Fibroblast of the conjunctiva (primary cell): Measurements from ENCODE around the gene SIL1.
"Not testable (repeated sequence)": the region's sequence is repeated elsewhere in the genome, so short reads cannot be mapped to it uniquely, and the experiment has no call there.

Experiments used
- DNase-seq: peaks from one replicate; pipeline ENCODE4 v3.0.0-alpha.2; 2010; ENCODE audit warnings: low read depth

The SIL1 gene

DNA sequence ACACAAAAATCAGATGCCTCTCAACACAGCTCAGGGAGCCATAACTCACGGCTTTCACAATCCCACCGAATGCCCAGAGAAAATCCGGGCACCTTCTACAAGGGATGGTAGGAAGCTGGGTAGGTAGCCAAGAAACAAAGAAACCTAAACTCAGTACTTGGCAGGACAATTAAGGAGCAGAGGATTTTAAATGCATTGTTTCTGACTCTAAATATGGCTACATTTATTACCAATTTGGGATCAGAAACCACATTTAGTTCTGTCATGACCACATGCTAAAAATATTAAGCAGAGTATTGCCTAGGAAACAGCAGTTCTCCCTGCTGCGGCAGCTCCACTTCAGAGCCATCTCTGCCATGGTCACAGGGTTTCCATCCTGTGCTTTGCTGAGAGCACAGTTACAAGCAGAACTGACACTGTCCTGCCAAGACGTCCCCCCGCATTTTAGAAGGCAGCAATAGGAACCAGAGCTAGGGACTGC lies 57.5 kb downstream of the SIL1 start:
- no peak for DNase-seq

GRCh38 chr5:139138809-139139208 lies 59.4 kb downstream of the SIL1 start:
- DNase-seq, result no peak

- no peak for DNase-seq
Measured at GRCh38 chr5:139138109-139138508, 60.1 kb downstream of the SIL1 start.

DNA sequence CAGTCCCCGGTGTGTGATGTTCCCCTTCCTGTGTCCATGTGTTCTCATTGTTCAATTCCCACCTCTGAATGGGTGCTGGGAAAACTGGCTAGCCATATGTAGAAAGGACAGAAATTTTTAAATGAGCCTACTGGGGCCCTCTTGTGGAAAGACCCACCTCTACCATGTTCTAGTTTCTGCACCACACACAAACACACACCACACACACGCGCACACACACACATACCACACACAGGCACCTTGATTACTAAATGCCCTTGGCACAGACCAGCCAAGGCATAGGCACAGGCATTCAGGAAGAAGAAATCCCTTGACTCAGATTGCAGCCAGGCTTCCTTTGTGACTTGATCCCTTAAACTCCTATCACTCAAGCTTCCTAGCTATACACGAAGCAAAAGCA lies 60.5 kb downstream of the SIL1 start:
- no peak for DNase-seq

- DNase-seq, result no peak
Measured at GRCh38 chr5:139134906-139135305, 63.3 kb downstream of the SIL1 start.

DNA sequence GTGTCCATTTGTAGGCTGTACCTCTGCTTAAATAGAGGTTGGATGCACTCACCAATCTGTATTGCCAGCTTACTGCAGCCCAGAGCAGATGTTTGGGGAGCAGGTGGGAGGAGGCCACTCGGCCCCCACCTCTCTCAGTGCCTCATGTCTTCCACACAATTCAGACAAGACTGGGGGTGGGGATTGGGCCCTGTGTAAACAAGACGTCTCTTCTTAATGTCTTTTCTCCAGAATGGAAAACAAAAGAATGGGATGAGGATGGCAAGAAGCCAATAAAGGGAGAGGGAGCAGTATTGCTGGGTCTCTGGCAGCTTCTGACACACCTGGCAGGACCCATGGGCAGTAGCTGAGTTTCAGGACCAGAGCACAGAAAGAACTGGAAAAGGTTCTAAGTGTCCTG lies 64.9 kb downstream of the SIL1 start:
- DNase-seq, result no peak

DNA sequence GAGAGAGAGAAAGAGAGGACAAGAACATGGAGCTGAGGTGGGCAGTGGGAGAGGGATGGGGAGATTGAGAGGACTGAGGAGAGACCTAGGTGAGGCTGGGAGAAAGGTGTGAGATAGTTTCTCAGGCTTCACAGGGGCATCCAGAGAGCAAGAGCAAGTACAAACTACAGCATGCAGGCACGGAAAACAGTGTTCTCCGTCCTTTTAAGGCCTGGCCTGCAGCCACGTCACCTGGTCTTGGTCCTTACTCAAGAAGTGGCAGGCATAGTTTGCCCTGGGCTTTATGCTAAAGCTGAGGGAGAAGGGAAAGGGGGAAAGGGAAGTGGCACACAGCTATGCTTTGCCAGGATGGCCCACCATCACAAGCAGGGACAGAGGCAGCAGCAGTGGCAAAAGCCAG lies 65.7 kb downstream of the SIL1 start:
- DNase-seq, result no peak

DNA sequence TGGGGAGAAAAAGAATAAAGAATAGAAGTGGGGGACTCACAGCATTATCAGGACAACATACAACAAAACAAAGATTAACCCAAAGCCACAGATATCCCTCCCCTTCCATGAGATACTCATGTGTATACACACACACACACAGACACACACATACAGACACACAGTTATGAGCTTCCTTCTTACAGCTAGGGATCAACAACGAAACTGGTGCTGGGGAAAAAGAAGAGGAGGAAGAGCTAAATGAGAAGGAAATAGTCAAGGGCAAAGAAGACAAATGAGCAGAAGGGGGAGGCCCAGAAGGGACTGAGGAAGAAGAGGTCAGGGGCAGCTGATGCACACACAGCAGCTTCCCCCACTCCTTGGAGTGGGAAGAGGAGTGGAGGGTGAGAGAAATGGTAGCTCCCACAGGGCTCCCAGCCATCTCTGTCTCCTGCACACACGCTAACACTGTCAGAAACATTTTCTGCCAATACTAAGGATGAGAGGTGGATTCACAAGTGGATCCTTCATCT lies 66.2 kb downstream of the SIL1 start:
- no peak for DNase-seq

GRCh38 chr5:139131465-139131864 lies 66.7 kb downstream of the SIL1 start:
- no peak for DNase-seq

DNA sequence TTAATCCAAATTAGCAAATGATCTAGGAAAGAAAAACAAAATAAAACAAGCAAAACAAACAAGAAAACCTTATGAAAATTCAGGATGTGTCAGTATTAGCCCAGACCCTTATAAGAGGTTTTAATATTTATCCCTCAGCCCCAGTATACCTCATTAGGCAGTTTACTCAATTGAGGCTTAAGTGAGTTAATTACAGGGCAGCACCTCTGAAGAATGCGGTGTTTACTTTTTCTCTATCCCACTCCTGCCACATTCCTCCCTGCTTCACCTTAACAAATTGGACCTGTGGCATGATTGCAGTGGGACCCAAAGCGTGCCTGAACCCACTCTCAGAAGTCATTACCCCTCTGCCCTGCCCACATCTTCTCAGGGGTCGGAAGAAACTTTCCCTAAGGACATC lies 67.1 kb downstream of the SIL1 start:
- no peak for DNase-seq

DNA sequence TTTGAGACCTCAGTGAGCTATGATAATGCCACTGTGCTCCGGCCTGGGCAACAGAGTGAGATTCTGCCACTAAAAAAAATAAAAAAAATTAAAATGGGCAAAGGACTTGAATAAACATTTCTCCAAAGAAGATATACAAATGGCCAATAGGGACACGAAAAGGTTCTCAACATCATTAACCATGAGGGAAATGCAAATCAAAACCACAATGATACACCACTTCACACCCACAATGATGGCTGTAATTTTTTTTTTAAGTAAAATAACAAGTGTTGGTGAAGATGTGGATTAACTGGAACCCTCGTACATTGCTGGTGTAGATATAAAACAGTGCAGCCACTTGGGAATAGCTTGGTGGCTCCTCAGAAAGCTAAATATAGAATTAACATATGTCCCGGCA lies 68.0 kb downstream of the SIL1 start:
- no peak for DNase-seq

DNA sequence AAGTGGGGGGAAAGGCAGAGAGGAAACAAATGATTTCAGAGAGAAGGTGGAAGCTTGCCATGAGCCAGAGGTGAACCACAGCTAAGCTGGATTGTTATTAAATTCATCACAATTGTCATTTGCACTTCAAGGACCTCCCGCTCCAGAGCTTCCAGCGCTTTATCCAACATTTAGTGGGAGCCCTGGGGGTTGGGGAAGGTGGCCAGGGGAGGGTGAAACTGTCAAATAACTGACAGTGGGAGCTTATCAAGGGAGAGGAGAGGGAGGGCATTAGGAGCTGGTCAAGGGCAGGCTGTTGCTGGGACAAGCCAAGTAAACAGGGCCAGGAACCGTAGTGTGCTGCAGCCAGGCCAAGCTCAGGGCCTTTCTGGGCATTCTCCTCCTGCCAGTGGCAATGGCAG lies 71.5 kb downstream of the SIL1 start:
- no peak for DNase-seq

- no peak for DNase-seq
Measured at GRCh38 chr5:139125991-139126390, 72.2 kb downstream of the SIL1 start.

DNA sequence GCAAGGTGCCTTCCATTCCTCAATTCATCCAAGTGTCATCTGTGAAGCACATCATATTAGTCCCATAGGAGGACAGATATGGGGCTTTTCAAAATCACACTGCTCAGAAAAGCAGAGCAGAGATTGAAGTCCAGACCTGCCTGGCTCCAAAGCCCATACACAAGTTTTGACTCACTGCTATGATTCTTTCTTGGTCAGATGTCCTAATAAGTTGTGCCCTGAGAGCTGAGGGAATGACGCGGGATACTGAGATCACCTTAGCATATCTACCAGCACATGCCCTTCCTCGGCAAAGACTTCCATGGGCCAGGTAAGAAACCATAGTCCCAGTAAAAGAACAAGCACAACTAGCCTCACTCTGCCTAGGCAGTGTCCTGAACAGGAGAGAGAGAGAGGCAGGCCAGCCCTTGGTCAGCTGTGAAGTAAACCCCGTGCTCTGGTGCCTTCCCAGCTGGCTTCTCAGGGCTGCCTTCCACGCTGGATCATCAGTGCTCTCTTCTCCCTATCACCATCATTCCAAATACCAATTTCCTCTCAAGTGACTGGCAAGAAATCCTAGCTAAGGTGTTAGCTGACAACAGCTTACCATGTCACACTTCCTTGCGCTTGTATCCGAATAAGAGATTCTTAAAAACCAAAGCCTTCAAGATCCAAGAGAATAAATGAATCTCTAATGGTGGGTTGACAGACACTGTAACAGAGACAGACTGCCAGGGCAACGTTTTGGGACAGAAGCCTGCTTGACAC lies 73.2 kb downstream of the SIL1 start:
- DNase-seq, result no peak

GRCh38 chr5:139121120-139121519 lies 77.0 kb downstream of the SIL1 start:
- DNase-seq, result no peak

GRCh38 chr5:139120521-139120920 lies 77.6 kb downstream of the SIL1 start:
- DNase-seq, result no peak

- no peak for DNase-seq
Measured at GRCh38 chr5:139118804-139119203, 79.4 kb downstream of the SIL1 start.

DNA sequence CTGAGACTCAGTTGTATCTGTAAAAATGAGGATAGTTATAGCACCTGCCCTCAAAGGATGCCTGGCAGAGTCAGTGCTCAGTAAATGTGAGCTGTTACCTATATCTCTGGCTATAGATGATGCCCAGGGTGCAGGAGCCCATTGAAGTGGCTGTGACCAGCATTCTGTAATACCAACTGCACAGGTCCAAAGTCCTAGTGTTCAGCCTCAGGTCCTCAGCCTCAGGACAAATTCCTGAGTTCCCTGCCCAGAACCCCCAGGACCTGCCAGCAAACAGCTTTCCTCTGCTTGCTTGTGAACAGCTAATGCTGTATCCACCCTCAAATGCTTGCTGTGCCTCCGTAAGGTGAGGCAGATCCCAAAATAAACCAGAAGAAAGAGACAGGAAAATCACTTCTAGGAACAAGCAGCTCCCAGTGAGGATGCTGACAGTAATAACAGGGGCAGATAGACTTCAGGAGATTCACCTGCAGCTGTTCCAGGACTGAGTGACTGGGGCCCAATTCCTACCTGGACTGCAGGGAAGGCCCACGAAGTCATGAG lies 80.8 kb downstream of the SIL1 start:
- DNase-seq, result no peak

DNA sequence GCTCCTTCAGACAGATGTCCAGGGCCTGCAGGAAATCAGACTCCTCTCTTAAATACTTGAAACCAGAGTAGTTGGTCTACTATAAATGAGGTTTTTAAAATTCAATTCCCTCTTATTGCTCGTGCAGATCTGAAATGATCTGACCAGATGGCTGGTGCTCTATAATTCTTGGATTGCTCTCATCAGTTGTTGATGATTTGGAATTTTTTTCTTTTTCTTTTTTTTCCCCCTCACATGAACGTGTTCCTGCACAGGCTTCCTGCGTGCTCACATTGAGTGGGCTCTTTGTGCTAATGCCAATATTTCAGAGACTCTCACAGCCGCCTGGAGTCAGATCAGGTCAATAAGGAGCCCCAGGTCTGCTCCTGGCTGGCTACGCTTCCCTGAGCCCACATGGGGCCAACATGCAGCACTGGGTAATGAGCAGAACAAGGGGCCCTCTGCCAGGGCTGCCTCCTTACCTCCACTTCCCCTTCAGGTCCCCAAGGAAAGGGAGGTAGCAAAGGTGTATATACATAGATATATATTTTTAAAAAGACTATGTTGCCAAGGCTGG lies 82.0 kb downstream of the SIL1 start:
- no peak for DNase-seq

- DNase-seq, result no peak
Measured at GRCh38 chr5:139113892-139114291, 84.3 kb downstream of the SIL1 start.

- DNase-seq, result not testable (repeated sequence)
Measured at GRCh38 chr5:139112362-139112761, 85.8 kb downstream of the SIL1 start.

DNA sequence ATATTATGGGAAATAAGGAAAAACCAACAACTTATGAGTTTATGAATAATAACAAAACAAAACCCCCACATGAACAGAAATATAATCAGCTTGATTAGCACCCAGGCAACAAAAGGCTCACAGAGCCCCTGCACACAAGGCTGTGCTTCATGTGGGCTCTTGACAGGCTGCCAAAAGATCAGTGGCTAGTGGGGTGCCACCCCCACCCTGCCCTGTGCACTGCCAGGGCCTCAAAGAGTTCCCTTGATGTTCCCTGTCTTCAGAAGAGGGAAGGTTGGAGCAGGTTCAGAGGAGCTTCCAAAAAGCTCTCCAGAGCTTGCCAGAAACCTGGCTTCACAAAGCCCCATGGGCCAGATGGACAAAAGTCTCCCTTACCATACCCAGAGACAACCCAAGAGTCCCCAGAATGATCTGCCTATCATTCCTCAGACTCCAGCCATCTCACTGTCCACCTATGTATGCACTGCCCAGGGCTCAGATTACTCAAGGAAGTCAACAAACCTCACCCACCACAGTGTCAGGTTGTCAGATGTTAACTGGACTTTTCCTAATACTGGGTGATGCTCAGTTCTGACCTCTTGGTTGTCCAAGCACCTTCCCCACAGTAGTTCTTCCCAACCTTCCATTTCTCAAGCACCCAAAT lies 87.5 kb downstream of the SIL1 start:
- DNase-seq, result no peak
